Adrenal gland (tissue), 12 donors: Measurements from ENCODE around the gene BSG. TPM values are rescaled to one million over a fixed set of nuclear protein-coding genes. Genes with fewer than 3 reads are reported as not detected.
A peak's percentile ranks its signal among the peaks of the same experiment; 100 is the strongest.

Experiments used
- DNase-seq, 7 donors: peaks; one replicate each; pipeline ENCODE4 v3.0.0-alpha.2; 2019 to 2020
- H3K27ac ChIP-seq, 5 donors: fragments of 200-600 bp; sonication (generic) in 4 of 5; 1 replicate in 3 of 5; 2 replicates in 2 of 5; pipeline versions ENCODE4 v1.5.1 to v1.8.0; 2016 to 2020; ENCODE audit warnings: mild to moderate bottlenecking in 1 of 5
- H3K27me3 ChIP-seq: fragments of 200-600 bp; 2 replicates; pipeline ENCODE4 v1.8.0; 2021
- H3K36me3 ChIP-seq, 2 donors: fragments of 200-600 bp; replicated peaks in 1 of 2; 1 replicate in 1 of 2; 2 replicates in 1 of 2; pipeline versions ENCODE4 v1.5.1 to v1.8.0; 2018 to 2022
- H3K4me1 ChIP-seq, 2 donors: fragments of 200-600 bp; replicated peaks in 1 of 2; 1 replicate in 1 of 2; 2 replicates in 1 of 2; pipeline versions ENCODE4 v1.5.1 to v1.8.0; 2018 to 2021
- H3K4me3 ChIP-seq, 4 donors: fragments of 200-600 bp; sonication (generic) in 3 of 4; one replicate each; pipeline ENCODE4 v1.5.1; 2016 to 2018
- H3K9me3 ChIP-seq, 3 donors: fragments of 200-600 bp; sonication (generic) in 1 of 3; replicated peaks in 1 of 3; 1 replicate in 2 of 3; 2 replicates in 1 of 3; pipeline versions ENCODE4 v1.5.1 to v1.8.0; 2016 to 2021
- POLR2A ChIP-seq, 2 donors: fragments of 450-650 bp; IDR thresholded peaks; one replicate each; pipeline ENCODE4 v1.6.1; 2017; ENCODE audit warnings: antibody characterized with exemption in 2 of 2, mild to moderate bottlenecking in 2 of 2, moderate library complexity in 1 of 2
- WGBS, 4 donors: extraction: QIAGEN DNeasy Blood & Tissue Kit in 2 of 4; methylation state at CpG; one replicate each; pipeline versions ENCODE4 v1.1.5 to v1.1.7; 2013 to 2017; 5-methylcytosine and 5-hydroxymethylcytosine counted together
- intact Hi-C, 2 donors: fragments of 100-400 bp; cut with DNase I; formaldehyde crosslinking; loops; one replicate each; pipeline versions ENCODE4 v1.14.1 to v1.15.0; 2022 to 2023
- polyA plus RNA-seq, 3 donors: library from polyadenylated mRNA; stranded (reverse); fragments of 200-250 nt in 2 of 3; fragments of 350-450 nt in 1 of 3; fragmentation: Illumina TruSeq in 1 of 3; extraction: RNeasy Lipid Tissue Mini Kit (QIAGEN cat#74804) in 1 of 3; gene quantifications; one replicate each; pipeline ENCODE4 v1.2.3, GENCODE V29; 2013 to 2014
- total RNA-seq, 9 donors: library from RNA; depleted of rRNA in 4 of 9; stranded (reverse); fragments of >200 nt in 4 of 9; fragments of 120-200 nt in 1 of 9; fragmentation: NEBNext Ultra II Directional in 1 of 9; extraction: Animal tissue kit (Norgen Biotek cat#: 25700) in 1 of 9; gene quantifications; one replicate each; pipeline versions ENCODE4 v1.1.0 to v1.2.4, GENCODE V29; 2013 to 2023
- TF ChIP-seq, protein P1 (sequence below), 6 experiments: fragments of 450-650 bp in 4 of 6; fragments of 200-600 bp in 2 of 6; sonication (generic) in 1 of 6; IDR thresholded peaks; 1 replicate in 5 of 6; 2 replicates in 1 of 6; pipeline versions ENCODE4 v1.5.1 to v1.8.0; 2016 to 2021; ENCODE audit warnings: antibody characterized with exemption in 6 of 6, mild to moderate bottlenecking in 2 of 6, moderate library complexity in 1 of 6
- donor health status: healthy with polysubstance abuse.
- donor health status: Bipolar disorder and iron deficiency.
- donor health status: DM: yes; HTN: yes; CAD: no.
- donor health status: DM: no; HTN: no; CAD: no.
- donor health status: DM: no; HTN: no; CAD: no.
- donor health status: DM: yes; HTN: yes; CAD: no.

The BSG gene
- total and polyA plus RNA-seq, 12 donors: 328 to 2,214 (median 832) TPM

GRCh38 chr19:567296-567900 lies 5.0 kb upstream of the BSG start:
- no peaks in the 10 kb centered on the region for H3K36me3 ChIP-seq
- DNase-seq: no peak
- H3K9me3 ChIP-seq: no peaks in the 10 kb centered on the region
- no peak overlapping the region for H3K4me3 ChIP-seq
- no peaks in the 10 kb centered on the region for H3K27me3 ChIP-seq
- peaks cover 8 to 11% of the 10 kb centered on the region in 2 donors for H3K4me1 ChIP-seq
- H3K27ac ChIP-seq: peak overlapping the region in 1 of 5 donors; percentile 52
- WGBS, 4 donors: 91 to 96% (median 94%) methylated on average over 21 to 22 of the region's 22 CpGs
- intact Hi-C loops: loop anchor here in 1 of 2 donors (5.0 kb wide), 1 partner anchor 35 kb away; the partner anchor contains the start of gene CDC34
- TF ChIP-seq, protein P1, sequence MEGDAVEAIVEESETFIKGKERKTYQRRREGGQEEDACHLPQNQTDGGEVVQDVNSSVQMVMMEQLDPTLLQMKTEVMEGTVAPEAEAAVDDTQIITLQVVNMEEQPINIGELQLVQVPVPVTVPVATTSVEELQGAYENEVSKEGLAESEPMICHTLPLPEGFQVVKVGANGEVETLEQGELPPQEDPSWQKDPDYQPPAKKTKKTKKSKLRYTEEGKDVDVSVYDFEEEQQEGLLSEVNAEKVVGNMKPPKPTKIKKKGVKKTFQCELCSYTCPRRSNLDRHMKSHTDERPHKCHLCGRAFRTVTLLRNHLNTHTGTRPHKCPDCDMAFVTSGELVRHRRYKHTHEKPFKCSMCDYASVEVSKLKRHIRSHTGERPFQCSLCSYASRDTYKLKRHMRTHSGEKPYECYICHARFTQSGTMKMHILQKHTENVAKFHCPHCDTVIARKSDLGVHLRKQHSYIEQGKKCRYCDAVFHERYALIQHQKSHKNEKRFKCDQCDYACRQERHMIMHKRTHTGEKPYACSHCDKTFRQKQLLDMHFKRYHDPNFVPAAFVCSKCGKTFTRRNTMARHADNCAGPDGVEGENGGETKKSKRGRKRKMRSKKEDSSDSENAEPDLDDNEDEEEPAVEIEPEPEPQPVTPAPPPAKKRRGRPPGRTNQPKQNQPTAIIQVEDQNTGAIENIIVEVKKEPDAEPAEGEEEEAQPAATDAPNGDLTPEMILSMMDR (IDR thresholded peaks at IDR 0.05): no peak
- TF ChIP-seq POLR2A (IDR thresholded peaks at IDR 0.05): no peak

GRCh38 chr19:570251-570686 lies 2.1 kb upstream of the BSG start:
- intact Hi-C loops: no loop called here
- TF ChIP-seq, protein P1 (IDR thresholded peaks at IDR 0.05): no peak
- no peak for TF ChIP-seq POLR2A (IDR thresholded peaks at IDR 0.05)
- WGBS, 4 donors: 73 to 87% (median 79%) methylated on average over 14 to 18 of the region's 25 CpGs

GRCh38 chr19:570937-571565 lies 1.3 kb upstream of the BSG start:
- peak; percentile 50 to 82 (median 74) for DNase-seq
- 3 to 7% (median 4%) methylated on average over 32 to 45 of the region's 45 CpGs for WGBS, 4 donors
- no peaks in the 10 kb centered on the region for H3K27me3 ChIP-seq
- H3K4me3 ChIP-seq: peak overlapping the region in 2 of 4 donors; percentile 22 to 47
- intact Hi-C loops: no loop called here
- H3K27ac ChIP-seq: peak overlapping the region; percentile 47 to 94 (median 76)
- H3K36me3 ChIP-seq: no peaks in the 10 kb centered on the region
- H3K4me1 ChIP-seq: peaks cover 34 to 38% of the 10 kb centered on the region in 2 donors
- TF ChIP-seq POLR2A (IDR thresholded peaks at IDR 0.05): peak in 1 of 2 donors; percentile 17
- TF ChIP-seq, protein P1 (IDR thresholded peaks at IDR 0.05): no peak
- no peaks in the 10 kb centered on the region for H3K9me3 ChIP-seq

More at GRCh38 chr19:570251-570686, 2.1 kb upstream of the BSG start:
- peaks cover 26 to 30% of the 10 kb centered on the region in 2 donors for H3K4me1 ChIP-seq
- peak in 2 of 7 donors; percentile 36 to 50 for DNase-seq
- H3K4me3 ChIP-seq: no peak overlapping the region
- no peaks in the 10 kb centered on the region for H3K27me3 ChIP-seq
- no peaks in the 10 kb centered on the region for H3K9me3 ChIP-seq
- no peak overlapping the region for H3K27ac ChIP-seq
- no peaks in the 10 kb centered on the region for H3K36me3 ChIP-seq

- WGBS, 4 donors: 4 to 6% (median 5%) methylated on average over 13 to 14 of the region's 14 CpGs
- H3K4me1 ChIP-seq: peaks cover 38 to 43% of the 10 kb centered on the region in 2 donors
- H3K4me3 ChIP-seq: peak overlapping the region in 2 of 4 donors; percentile 22 to 47
- no peaks in the 10 kb centered on the region for H3K9me3 ChIP-seq
- H3K27me3 ChIP-seq: no peaks in the 10 kb centered on the region
- no peak for DNase-seq
- H3K36me3 ChIP-seq: no peaks in the 10 kb centered on the region
- peak overlapping the region; percentile 53 to 94 (median 76) for H3K27ac ChIP-seq
- intact Hi-C loops: no loop called here
- TF ChIP-seq, protein P1 (IDR thresholded peaks at IDR 0.05): no peak
- TF ChIP-seq POLR2A (IDR thresholded peaks at IDR 0.05): no peak
These were observed 826 bp upstream of the BSG start for GRCh38 chr19:571566-571974.
